ENCODE results near the gene NTN5. TPM values are rescaled to one million over a fixed set of nuclear protein-coding genes. Genes with fewer than 3 reads are reported as not detected.

Gene NTN5
- total and polyA plus RNA-seq, 11 donors: 0.11 to 0.42 (median 0.16) TPM; not detected in 7

GRCh38 chr19:48715681-48716171, 42.9 kb upstream of the NTN5 start:
- intact Hi-C loops (cut with DNase I): loop anchor here in 2 of 10 donors (5.0 to 10.0 kb wide), 2 partner anchors 68 to 71 kb away; partner anchors contain the start of gene CA11 (in 2 of the 2)
- H3K4me1 ChIP-seq: peaks cover 4 to 68% (median 45%) of the 10 kb centered on the region in 12 donors
- TF ChIP-seq POLR2A (IDR thresholded peaks at IDR 0.05): no peak
- TF ChIP-seq, protein P1, sequence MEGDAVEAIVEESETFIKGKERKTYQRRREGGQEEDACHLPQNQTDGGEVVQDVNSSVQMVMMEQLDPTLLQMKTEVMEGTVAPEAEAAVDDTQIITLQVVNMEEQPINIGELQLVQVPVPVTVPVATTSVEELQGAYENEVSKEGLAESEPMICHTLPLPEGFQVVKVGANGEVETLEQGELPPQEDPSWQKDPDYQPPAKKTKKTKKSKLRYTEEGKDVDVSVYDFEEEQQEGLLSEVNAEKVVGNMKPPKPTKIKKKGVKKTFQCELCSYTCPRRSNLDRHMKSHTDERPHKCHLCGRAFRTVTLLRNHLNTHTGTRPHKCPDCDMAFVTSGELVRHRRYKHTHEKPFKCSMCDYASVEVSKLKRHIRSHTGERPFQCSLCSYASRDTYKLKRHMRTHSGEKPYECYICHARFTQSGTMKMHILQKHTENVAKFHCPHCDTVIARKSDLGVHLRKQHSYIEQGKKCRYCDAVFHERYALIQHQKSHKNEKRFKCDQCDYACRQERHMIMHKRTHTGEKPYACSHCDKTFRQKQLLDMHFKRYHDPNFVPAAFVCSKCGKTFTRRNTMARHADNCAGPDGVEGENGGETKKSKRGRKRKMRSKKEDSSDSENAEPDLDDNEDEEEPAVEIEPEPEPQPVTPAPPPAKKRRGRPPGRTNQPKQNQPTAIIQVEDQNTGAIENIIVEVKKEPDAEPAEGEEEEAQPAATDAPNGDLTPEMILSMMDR (IDR thresholded peaks at IDR 0.05): no peak
- peak overlapping the region in 11 of 12 donors; percentile 82 to 91 (median 87) for H3K27ac ChIP-seq
- 48 to 71% (median 62%) methylated on average over 16 to 19 of the region's 19 CpGs for WGBS, 4 donors
- peaks cover 0 to 5% (median 0%) of the 10 kb centered on the region in 12 donors for H3K9me3 ChIP-seq
- ATAC-seq (no peak), DNase-seq (peak in 4 of 5 donors; percentile 19 to 61 (median 36))
- no peaks in the 10 kb centered on the region for H3K27me3 ChIP-seq
- H3K4me3 ChIP-seq: peak overlapping the region in 9 of 12 donors; percentile 8 to 79 (median 66)
- peaks cover 0 to 5% (median 0%) of the 10 kb centered on the region in 9 donors for H3K36me3 ChIP-seq

GRCh38 chr19:48714759-48715675, 42.2 kb upstream of the NTN5 start:
- peak in 4 of 5 donors; percentile 22 to 49 (median 33) for DNase-seq
- Histone ChIP-seq H3K9me3 (peaks cover 0 to 5% (median 0%) of the 10 kb centered on the region in 12 donors), H3K27me3 (no peaks in the 10 kb centered on the region), H3K4me1 (peaks cover 4 to 62% (median 43%) of the 10 kb centered on the region in 12 donors), H3K4me3 (peak overlapping the region in 11 of 12 donors; percentile 32 to 79 (median 64)), H3K36me3 (no peaks in the 10 kb centered on the region), H3K27ac (peak overlapping the region; percentile 76 to 91 (median 87))
- TF ChIP-seq, protein P1 (IDR thresholded peaks at IDR 0.05): no peak
- TF ChIP-seq POLR2A (IDR thresholded peaks at IDR 0.05): no peak
- ATAC-seq: no peak
- 57 to 63% (median 61%) methylated on average over 25 to 26 of the region's 26 CpGs for WGBS, 4 donors
- intact Hi-C loops (cut with DNase I): loop anchor here in 8 of 10 donors (5.0 to 10.0 kb wide), 3 partner anchors 38 to 70 kb away; partner anchors contain the start of gene CA11 (in 2 of the 8)

DNA sequence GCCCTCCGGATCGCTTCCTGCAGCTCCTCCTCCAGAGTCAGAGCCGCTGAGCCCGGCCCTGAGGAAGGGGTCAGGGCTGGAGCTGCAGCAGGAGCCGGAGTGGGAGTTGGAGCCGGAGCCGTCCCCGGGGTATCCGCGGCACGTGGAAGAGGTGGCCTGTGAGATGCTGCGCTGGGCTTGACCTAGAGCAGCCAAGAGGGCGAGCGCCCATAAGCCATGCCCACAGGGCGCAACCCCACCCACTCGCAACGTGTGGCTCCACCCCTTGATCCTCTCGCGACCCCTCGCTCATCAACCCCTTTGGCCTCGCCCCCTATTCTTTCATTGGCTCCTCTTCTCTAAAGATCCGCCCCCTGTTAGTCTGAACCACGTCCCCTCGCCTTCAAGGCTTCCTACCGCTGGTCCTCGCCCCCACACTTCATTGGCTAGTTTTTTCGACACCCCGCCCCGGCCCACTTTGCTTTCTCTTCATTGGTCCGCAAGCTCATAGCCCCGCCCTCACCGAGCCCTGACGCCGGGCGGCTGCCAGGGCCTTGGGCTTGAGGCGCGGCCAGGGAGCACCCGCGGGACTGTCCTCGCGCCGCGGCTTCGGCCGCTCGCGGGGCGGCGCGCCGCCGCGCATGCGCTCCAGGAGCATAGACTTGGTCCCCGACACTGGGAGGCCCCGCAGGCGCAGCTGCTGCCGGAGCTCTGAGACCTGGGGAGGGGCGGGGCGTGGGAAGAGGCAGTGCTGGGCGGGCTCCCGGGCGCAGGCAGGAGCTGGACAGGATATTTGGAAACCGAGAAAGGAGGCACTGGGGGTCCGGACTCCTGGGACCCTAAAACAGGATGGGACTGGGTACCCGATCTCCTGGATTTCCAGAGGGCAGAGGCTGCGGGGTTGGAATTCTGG, 41.3 kb upstream of the NTN5 start:
- DNase-seq: peak; percentile 99 to 100 (median 99)
- Histone ChIP-seq H3K27ac (peak overlapping the region; percentile 76 to 91 (median 87)), H3K4me1 (peaks cover 4 to 53% (median 34%) of the 10 kb centered on the region in 12 donors), H3K36me3 (no peaks in the 10 kb centered on the region), H3K27me3 (no peaks in the 10 kb centered on the region), H3K9me3 (peaks cover 0 to 5% (median 0%) of the 10 kb centered on the region in 12 donors), H3K4me3 (peak overlapping the region; percentile 45 to 84 (median 68))
- TF ChIP-seq, protein P1 (IDR thresholded peaks at IDR 0.05): peak in 1 of 12 donors; percentile 16
- TF ChIP-seq POLR2A (IDR thresholded peaks at IDR 0.05): peak in 1 of 2 donors; percentile 50
- intact Hi-C loops (cut with DNase I): loop anchor here in 7 of 10 donors (5.0 to 10.0 kb wide), 2 partner anchors 37 to 69 kb away; partner anchors contain the start of gene CA11 (in 1 of the 7)
- ATAC-seq: peak; percentile 91 to 94 (median 92)
- 0 to 1% (median 1%) methylated on average over 52 to 67 of the region's 67 CpGs for whole genome bisulfite sequencing, 4 donors

Data from heart left ventricle (tissue), 16 donors.